A549 (cell line): ENCODE results near the gene NUMB. TPM values are rescaled to one million over a fixed set of nuclear protein-coding genes. Genes with fewer than 3 reads are reported as not detected.

Source experiments
- ATAC-seq, 2 experiments: fragments of 200-7000 bp in 1 of 2; fragments of >200 bp in 1 of 2; cut with Nextera tagmentation in 1 of 2; cut with Tn5 transposase in 1 of 2; 3 replicates each; pipeline versions ENCODE4 v1.8.0 to v1.9.1; 2018 to 2020; ENCODE audit warnings: mild to moderate bottlenecking in 1 of 2, moderate library complexity in 1 of 2
- CTCF ChIA-PET: fragments of 300-600 bp; sonication (Branson Sonifier 250); formaldehyde crosslinking; extraction: SDS; loops from one replicate; lab custom pipeline; 2021; ENCODE audit warnings: antibody characterized with exemption, inconsistent platforms; lab: Yijun Ruan, JAX
- POLR2A ChIA-PET: fragments of 350-600 bp; formaldehyde crosslinking; extraction: SDS; loops from one replicate; lab custom pipeline; 2021; ENCODE audit warnings: antibody characterized with exemption, inconsistent platforms; lab: Yijun Ruan, JAX
- DNase-seq, 2 experiments: peaks; one replicate each; pipeline versions ENCODE4 v3.0.0 to v3.0.0-alpha.2; 2011 to 2016; ENCODE audit warnings: low read depth in 1 of 2, low spot score in 1 of 2
- FAIRE-seq: peaks from 2 replicates; lab custom pipeline; 2011; peaks lifted over from hg19 to GRCh38; lab: Jason Lieb, UNC
- H3K27ac ChIP-seq, 2 experiments: fragments of >200 bp; sonication (Bioruptor Twin); formaldehyde crosslinking; 3 replicates each; pipeline ENCODE4 v1.5.1; 2016 to 2017
- H3K4me1 ChIP-seq: fragments of >200 bp; sonication (Bioruptor Twin); formaldehyde crosslinking; 3 replicates; pipeline ENCODE4 v1.6.1; 2016
- H3K4me2 ChIP-seq: fragments of >200 bp; sonication (Bioruptor Twin); formaldehyde crosslinking; 3 replicates; pipeline ENCODE4 v1.6.1; 2016
- H3K4me3 ChIP-seq: fragments of >200 bp; sonication (Bioruptor Twin); formaldehyde crosslinking; 3 replicates; pipeline ENCODE4 v1.5.1; 2016
- H3K9me3 ChIP-seq: fragments of >200 bp; sonication (Bioruptor Twin); formaldehyde crosslinking; 3 replicates; pipeline ENCODE4 v1.6.1; 2016
- CBX2 ChIP-seq: fragments of 200-600 bp; sonication (generic); IDR thresholded peaks from 2 replicates; pipeline ENCODE4 v1.6.1; 2016; ENCODE audit warnings: low read depth, mild to moderate bottlenecking, borderline replicate concordance
- EP300 ChIP-seq, 2 experiments: fragments of >200 bp; sonication (Bioruptor Twin); formaldehyde crosslinking; IDR thresholded peaks; 2 replicates in 1 of 2; 3 replicates in 1 of 2; pipeline ENCODE4 v1.6.1; 2016 to 2017
- ESRRA ChIP-seq: fragments of 150-350 bp; IDR thresholded peaks from 2 replicates; pipeline ENCODE4 v1.6.1; 2014; ENCODE audit warnings: mild to moderate bottlenecking, low read length, borderline replicate concordance
- FOXS1 ChIP-seq: fragments of 250-450 bp; sonication (Bioruptor Pico); IDR thresholded peaks from 2 replicates; pipeline ENCODE4 v1.5.0; 2020; ENCODE audit warnings: mild to moderate bottlenecking, moderate library complexity
- GATA3 ChIP-seq: IDR thresholded peaks from 2 replicates; pipeline ENCODE4 v1.6.1; 2012; ENCODE audit warnings: borderline replicate concordance
- HDAC2 ChIP-seq: fragments of 200-600 bp; sonication (generic); IDR thresholded peaks from 2 replicates; pipeline ENCODE4 v1.6.1; 2016
- HOXB5 ChIP-seq: fragments of 250-450 bp; sonication (Bioruptor Pico); IDR thresholded peaks from 2 replicates; pipeline ENCODE4 v1.5.0; 2020; ENCODE audit warnings: mild to moderate bottlenecking, moderate library complexity
- JUNB ChIP-seq: fragments of >200 bp; sonication (Bioruptor Twin); formaldehyde crosslinking; IDR thresholded peaks from 2 replicates; pipeline ENCODE4 v1.6.1; 2016
- MAZ ChIP-seq: fragments of 150-350 bp; IDR thresholded peaks from 2 replicates; pipeline ENCODE4 v1.6.1; 2014; ENCODE audit warnings: antibody characterized with exemption, low read depth, low read length, borderline replicate concordance
- NPAS2 ChIP-seq: fragments of 250-450 bp; sonication (Bioruptor Pico); IDR thresholded peaks from 2 replicates; pipeline ENCODE4 v1.8.0; 2022; ENCODE audit warnings: mild to moderate bottlenecking, moderate library complexity, borderline replicate concordance
- NR3C1 ChIP-seq: fragments of >200 bp; sonication (Bioruptor Twin); formaldehyde crosslinking; IDR thresholded peaks from 3 replicates; pipeline ENCODE4 v1.6.1; 2017
- PHF8 ChIP-seq: fragments of 200-600 bp; sonication (generic); IDR thresholded peaks from 2 replicates; pipeline ENCODE4 v1.6.1; 2016; ENCODE audit warnings: low read depth, mild to moderate bottlenecking, antibody characterized with exemption, moderate library complexity, borderline replicate concordance
- POLR2AphosphoS2 ChIP-seq: conservative IDR thresholded peaks from 2 replicates; pipeline ENCODE4 v1.6.1; 2012; ENCODE audit warnings: low read length, improper control_type of control experiment, inconsistent platforms
- RARB ChIP-seq: fragments of 250-450 bp; sonication (Bioruptor Pico); IDR thresholded peaks from 2 replicates; pipeline ENCODE4 v1.8.0; 2021; ENCODE audit warnings: mild to moderate bottlenecking, moderate library complexity
- RCOR1 ChIP-seq: fragments of 150-350 bp; IDR thresholded peaks from 2 replicates; pipeline ENCODE4 v1.6.1; 2014; ENCODE audit warnings: antibody characterized with exemption, low read length, low read depth
- RFX5 ChIP-seq: fragments of 450-650 bp; IDR thresholded peaks from 2 replicates; pipeline ENCODE4 v1.7.1; 2014; ENCODE audit warnings: antibody characterized with exemption, mild to moderate bottlenecking, moderate library complexity
- RNF2 ChIP-seq: fragments of 200-600 bp; sonication (generic); IDR thresholded peaks from 2 replicates; pipeline ENCODE4 v1.6.1; 2016; ENCODE audit warnings: low read depth, mild to moderate bottlenecking, antibody characterized with exemption, moderate library complexity, borderline replicate concordance
- SMC3 ChIP-seq: fragments of >200 bp; sonication (Bioruptor Twin); formaldehyde crosslinking; IDR thresholded peaks from 3 replicates; pipeline ENCODE4 v1.6.1; 2018; ENCODE audit warnings: inconsistent platforms
- SREBF2 ChIP-seq: fragments of 450-650 bp; IDR thresholded peaks from 2 replicates; pipeline ENCODE4 v1.6.1; 2014; ENCODE audit warnings: mild to moderate bottlenecking, moderate library complexity
- TFCP2L1 ChIP-seq: fragments of 250-450 bp; sonication (Bioruptor Pico); IDR thresholded peaks from 2 replicates; pipeline ENCODE4 v1.5.0; 2021; ENCODE audit warnings: mild to moderate bottlenecking
- ZNF302 ChIP-seq: fragments of 250-450 bp; sonication (Bioruptor Pico); IDR thresholded peaks from 2 replicates; pipeline ENCODE4 v1.9.0; 2021; ENCODE audit warnings: inconsistent platforms, mild to moderate bottlenecking, moderate library complexity
- WGBS: methylation state at CpG from one replicate; pipeline ENCODE4 v1.1.6; 2017; ENCODE audit errors: missing lambda C conversion rate; 5-methylcytosine and 5-hydroxymethylcytosine counted together
- polyA plus RNA-seq, 4 experiments: library from polyadenylated mRNA; depleted of rRNA in 3 of 4; stranded (reverse); fragments of >200 nt; fragmentation: RNase III in 1 of 4; extraction: RNeasy Plus Mini Kit Qiagen cat#74134 plus additional on column Dnase treatment in 1 of 4; gene quantifications; 2 replicates in 3 of 4; 3 replicates in 1 of 4; pipeline ENCODE4 v1.2.3, GENCODE V29; 2011 to 2017
- TF ChIP-seq, protein P1 (sequence below): IDR thresholded peaks from 2 replicates; pipeline ENCODE4 v1.6.1; 2012
- TF ChIP-seq, protein P2 (sequence below): fragments of 250-450 bp; sonication (Bioruptor Pico); IDR thresholded peaks from 2 replicates; pipeline ENCODE4 v1.5.0; 2021; ENCODE audit warnings: mild to moderate bottlenecking, moderate library complexity, borderline replicate concordance

The NUMB gene
- polyA plus RNA-seq, 2 of the 4 experiments (the other 2 are of a cell fraction), result 40.8 to 151 TPM

DNA sequence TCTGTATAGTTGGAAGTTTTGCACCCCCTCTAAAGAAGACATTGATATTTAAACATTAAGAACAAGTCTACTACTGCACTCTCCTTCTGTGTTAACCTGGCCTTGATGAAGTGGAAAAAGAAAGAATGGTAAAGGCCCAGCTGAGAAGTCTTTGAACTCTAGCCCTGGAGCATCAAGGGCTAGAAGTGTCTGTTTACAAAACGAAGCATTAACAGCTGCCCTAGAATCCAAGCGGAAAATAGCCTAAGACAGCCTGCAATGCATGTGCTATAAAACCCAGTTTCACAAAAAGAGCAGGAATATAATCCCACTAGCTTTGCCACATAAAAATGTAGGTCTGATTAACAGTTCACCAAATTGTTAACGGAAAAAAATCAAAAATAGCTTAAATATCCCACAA lies 60.5 kb downstream of the NUMB start:
- 84% methylated on average over 3 of the region's 3 CpGs for WGBS
- CTCF ChIA-PET, result interaction anchor here (1.0 kb wide), 1 partner anchor 8 kb away, joined by 3 read pairs; no protein-coding TSS in a partner anchor
- ATAC-seq (no peak), FAIRE-seq (no peak), DNase-seq (no peak)
- no peak overlapping the region for H3K27ac ChIP-seq
- TF ChIP-seq GATA3 (no peak), FOXS1 (CRISPR knock-in tag) (no peak), RNF2 (no peak), ZNF302 (CRISPR knock-in tag) (no peak), RCOR1 (no peak)
- no peak overlapping the region for H3K4me3 ChIP-seq
- POLR2A ChIA-PET, result no interaction called here
- H3K9me3 ChIP-seq, result no peaks in the 10 kb centered on the region
- no peak overlapping the region for H3K4me2 ChIP-seq
- H3K4me1 ChIP-seq, result peaks cover 9% of the 10 kb centered on the region; the same call in 2 of the 3 replicates

DNA sequence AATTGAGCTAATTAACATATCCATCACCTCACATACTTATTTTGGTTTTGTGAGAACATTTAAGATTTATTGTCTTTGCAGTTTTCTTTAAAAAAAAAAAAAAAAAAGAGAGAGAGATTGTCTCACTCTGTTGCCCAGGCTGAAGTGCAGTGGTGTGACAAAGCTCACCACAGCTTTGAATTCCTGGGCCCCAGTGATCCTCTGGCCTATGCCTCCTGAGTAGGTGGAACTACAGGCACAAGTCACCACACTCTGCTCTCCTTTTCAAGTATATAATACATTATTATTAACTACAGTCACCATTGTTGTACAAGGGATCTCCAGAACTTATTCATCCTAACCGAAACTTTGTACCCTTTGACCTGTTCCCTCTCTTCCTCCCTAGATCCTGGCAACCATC lies 64.0 kb downstream of the NUMB start:
- WGBS, result 79% methylated on average over 1 of the region's 1 CpG
- no peak for FAIRE-seq
- POLR2A ChIA-PET, result interaction anchor here (1.5 kb wide), 1 partner anchor 9 kb away, joined by 3 read pairs; no protein-coding TSS in a partner anchor
- Histone ChIP-seq H3K4me1 (peaks cover 9% of the 10 kb centered on the region; the same call in 2 of the 3 replicates), H3K9me3 (no peaks in the 10 kb centered on the region), H3K4me2 (no peak overlapping the region), H3K27ac (no peak overlapping the region), H3K4me3 (no peak overlapping the region)
- no peak for DNase-seq
- CTCF ChIA-PET, result interaction anchor here (1.0 kb wide), 1 partner anchor 9 kb away, joined by 3 read pairs; no protein-coding TSS in a partner anchor
- no peak for ATAC-seq
- TF ChIP-seq, protein P1, sequence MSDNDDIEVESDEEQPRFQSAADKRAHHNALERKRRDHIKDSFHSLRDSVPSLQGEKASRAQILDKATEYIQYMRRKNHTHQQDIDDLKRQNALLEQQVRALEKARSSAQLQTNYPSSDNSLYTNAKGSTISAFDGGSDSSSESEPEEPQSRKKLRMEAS, result no peak

DNA sequence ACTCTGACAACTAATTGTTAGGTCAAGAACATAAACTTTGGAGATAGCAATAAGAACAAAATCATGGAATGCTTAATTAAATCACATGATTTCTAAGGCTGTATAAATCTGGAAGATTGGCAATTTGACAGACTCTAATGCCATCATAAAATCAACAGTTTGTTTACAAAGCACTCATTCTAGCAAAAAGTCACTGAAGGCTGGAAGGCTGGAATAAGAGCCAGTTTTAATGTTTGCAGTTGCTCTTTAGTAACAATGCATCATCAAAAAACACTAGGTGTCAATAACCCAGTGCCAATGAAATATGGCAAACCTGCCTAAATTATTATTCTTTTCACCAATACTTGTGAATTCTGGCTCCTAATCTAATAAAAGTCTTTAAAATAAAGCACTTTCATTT lies 65.0 kb downstream of the NUMB start:
- no peak for TF ChIP-seq SREBF2
- TF ChIP-seq TFCP2L1 (CRISPR knock-in tag), result no peak
- TF ChIP-seq RFX5, result no peak
- TF ChIP-seq HDAC2, result no peak
- no peak for TF ChIP-seq CBX2
- TF ChIP-seq, protein P2, sequence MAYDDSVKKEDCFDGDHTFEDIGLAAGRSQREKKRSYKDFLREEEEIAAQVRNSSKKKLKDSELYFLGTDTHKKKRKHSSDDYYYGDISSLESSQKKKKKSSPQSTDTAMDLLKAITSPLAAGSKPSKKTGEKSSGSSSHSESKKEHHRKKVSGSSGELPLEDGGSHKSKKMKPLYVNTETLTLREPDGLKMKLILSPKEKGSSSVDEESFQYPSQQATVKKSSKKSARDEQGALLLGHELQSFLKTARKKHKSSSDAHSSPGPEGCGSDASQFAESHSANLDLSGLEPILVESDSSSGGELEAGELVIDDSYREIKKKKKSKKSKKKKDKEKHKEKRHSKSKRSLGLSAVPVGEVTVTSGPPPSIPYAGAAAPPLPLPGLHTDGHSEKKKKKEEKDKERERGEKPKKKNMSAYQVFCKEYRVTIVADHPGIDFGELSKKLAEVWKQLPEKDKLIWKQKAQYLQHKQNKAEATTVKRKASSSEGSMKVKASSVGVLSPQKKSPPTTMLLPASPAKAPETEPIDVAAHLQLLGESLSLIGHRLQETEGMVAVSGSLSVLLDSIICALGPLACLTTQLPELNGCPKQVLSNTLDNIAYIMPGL (CRISPR knock-in tag), result no peak
- no peak for TF ChIP-seq SMC3
- TF ChIP-seq ESRRA, result no peak
- no peak for TF ChIP-seq JUNB
- no peak for TF ChIP-seq RCOR1
- TF ChIP-seq EP300 (IDR thresholded peaks at IDR 0.05), result no peak
- TF ChIP-seq RARB (CRISPR knock-in tag), result no peak
- no peak for TF ChIP-seq MAZ
- no peak for TF ChIP-seq NR3C1
- TF ChIP-seq POLR2AphosphoS2, result no peak
- TF ChIP-seq HOXB5 (CRISPR knock-in tag), result no peak
- no peak for TF ChIP-seq PHF8
- TF ChIP-seq NPAS2 (CRISPR knock-in tag), result no peak
- TF ChIP-seq, protein P1, result no peak
- ChIA-PET CTCF (interaction anchor here (1.0 kb wide), 1 partner anchor 8 kb away, joined by 3 read pairs; no protein-coding TSS in a partner anchor), POLR2A (no interaction called here)
- Histone ChIP-seq H3K4me1 (peaks cover 9% of the 10 kb centered on the region; the same call in 2 of the 3 replicates), H3K4me3 (no peak overlapping the region), H3K9me3 (no peaks in the 10 kb centered on the region), H3K4me2 (0 out of 3 replicates have a peak overlapping the region, but pooled peaks have one; percentile 1), H3K27ac (no peak overlapping the region)
- ATAC-seq, result no peak
- no peak for DNase-seq
- peak; percentile 49 for FAIRE-seq
